Neuron (in vitro differentiated cells): ENCODE data around the gene PKM.

Experiments
- H2AFZ ChIP-seq: one replicate; pipeline ENCODE4 v1.6.1; 2013; ENCODE audit warnings: low read depth, mild to moderate bottlenecking, inconsistent platforms, low read length, moderate library complexity
- H3K27me3 ChIP-seq: one replicate; pipeline ENCODE4 v1.6.1; 2013; ENCODE audit warnings: low read length; ENCODE audit not compliant: insufficient read depth
- H3K36me3 ChIP-seq: one replicate; pipeline ENCODE4 v1.6.1; 2013; ENCODE audit warnings: low read length; ENCODE audit not compliant: insufficient read depth
- H3K4me1 ChIP-seq: one replicate; pipeline ENCODE4 v1.6.1; 2013; ENCODE audit warnings: low read length; ENCODE audit not compliant: insufficient read depth
- H3K4me3 ChIP-seq: 2 replicates; pipeline ENCODE4 v1.5.1; 2013; ENCODE audit warnings: mild to moderate bottlenecking, low read length, moderate library complexity
- H3K9me3 ChIP-seq: one replicate; pipeline ENCODE4 v1.6.1; 2013; ENCODE audit warnings: low read length

Gene PKM

DNA sequence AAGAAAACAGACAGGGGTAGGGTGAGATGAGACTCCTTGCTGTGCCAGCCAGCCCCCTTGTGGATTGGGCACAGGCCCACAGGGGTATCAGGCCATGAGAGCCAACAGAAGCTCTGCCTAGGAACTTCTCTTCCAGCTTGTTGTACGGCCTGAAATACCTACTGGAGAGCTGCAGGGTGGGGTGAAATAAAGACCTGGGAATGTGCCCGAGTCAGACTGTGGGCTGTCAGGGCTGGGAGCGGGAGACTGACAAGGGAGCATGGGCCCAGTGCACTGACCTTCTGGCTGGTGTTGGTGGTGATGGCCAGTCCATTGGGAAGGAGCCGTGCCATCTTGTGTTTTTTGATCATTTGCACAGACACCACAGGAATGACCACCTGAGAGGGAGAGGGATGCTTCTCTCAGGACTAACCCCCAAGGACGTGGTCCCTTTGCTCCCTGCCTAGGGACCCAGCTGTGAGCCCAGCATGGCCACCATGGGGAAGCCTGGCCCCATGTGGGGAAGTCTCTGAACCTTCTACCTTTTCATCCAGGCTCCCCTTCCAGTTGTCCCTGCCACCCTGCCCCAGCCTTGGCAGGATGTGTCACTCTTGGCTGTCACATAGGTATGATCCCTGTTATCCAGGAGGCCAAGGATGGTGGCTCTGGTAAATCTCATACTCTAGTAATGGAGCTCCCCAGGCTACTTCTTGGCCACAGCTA is 64.1 kb downstream of the PKM start:
- Histone ChIP-seq H2AFZ (no peak overlapping the region), H3K4me3 (no peak overlapping the region), H3K9me3 (no peaks in the 10 kb centered on the region), H3K27me3 (peaks cover 6% of the 10 kb centered on the region), H3K4me1 (peaks cover 5% of the 10 kb centered on the region), H3K36me3 (no peaks in the 10 kb centered on the region)

DNA sequence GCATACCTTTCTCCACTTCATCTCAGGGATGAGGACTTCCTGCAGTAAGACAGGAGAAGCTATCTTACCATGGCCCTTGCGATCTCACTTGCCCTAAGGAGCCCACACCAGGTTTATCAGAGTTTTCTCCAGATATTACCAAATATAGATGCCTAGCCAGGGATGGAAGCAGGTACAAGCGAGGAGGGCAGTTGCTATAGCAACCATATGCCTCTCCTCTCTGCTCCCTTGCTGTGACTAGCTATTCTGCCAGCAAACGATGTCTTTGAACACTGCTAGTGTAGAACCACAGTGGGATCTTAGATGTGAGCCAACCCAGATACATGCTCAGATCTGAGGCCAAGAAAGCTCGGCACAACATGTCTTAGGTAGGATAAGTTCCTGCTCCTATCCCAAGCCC is 67.3 kb downstream of the PKM start:
- Histone ChIP-seq H3K4me3 (no peak overlapping the region), H3K9me3 (no peaks in the 10 kb centered on the region)

GRCh38 chr15:72162569-72162968 is 68.4 kb downstream of the PKM start:
- Histone ChIP-seq H2AFZ (no peak overlapping the region), H3K36me3 (no peaks in the 10 kb centered on the region), H3K9me3 (no peaks in the 10 kb centered on the region), H3K4me3 (no peak overlapping the region), H3K4me1 (peaks cover 19% of the 10 kb centered on the region), H3K27me3 (peaks cover 2% of the 10 kb centered on the region)

More for the DNA sequence above, 67.3 kb downstream of the PKM start:
- H3K36me3 ChIP-seq, result no peaks in the 10 kb centered on the region
- H3K4me1 ChIP-seq, result peaks cover 19% of the 10 kb centered on the region
- H2AFZ ChIP-seq, result no peak overlapping the region
- peaks cover 6% of the 10 kb centered on the region for H3K27me3 ChIP-seq

DNA sequence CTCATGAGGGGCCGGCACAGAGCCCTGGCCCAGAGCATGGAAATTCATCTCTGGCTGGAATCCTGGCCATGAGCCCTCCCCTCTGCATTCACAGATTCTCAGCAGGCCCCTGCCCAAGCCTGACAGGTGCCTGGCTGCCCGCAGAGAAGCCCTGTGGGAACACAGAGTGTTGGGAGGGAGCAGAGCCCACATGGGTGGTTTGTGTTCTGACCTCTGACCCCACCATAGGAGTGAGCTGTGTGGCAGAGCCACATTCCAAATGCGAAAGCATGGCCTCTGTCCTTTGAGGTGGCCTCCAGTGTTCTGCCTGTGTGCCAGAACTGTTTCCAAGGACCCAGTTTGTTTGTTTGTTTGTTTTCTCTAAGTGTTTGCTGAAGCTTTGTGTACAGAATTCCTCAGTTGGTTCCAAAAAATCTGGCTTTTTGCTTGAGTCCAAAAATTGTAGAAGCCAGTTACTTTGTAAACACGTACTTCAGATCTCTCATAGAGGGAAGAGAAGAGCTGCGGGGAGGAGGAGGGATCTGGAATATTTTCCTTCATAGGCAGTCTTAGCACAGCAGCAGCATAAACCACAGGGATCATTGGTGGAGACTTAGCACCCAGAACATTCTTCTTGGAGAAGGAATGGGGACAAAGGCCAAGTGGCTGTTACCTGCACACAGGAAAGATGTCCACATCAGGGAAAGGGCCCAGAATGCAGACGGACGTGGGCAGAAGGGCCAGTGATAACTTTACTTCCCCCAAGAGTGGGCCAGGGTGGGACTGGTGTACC is 69.4 kb downstream of the PKM start:
- Histone ChIP-seq H3K9me3 (no peaks in the 10 kb centered on the region), H3K4me1 (peaks cover 19% of the 10 kb centered on the region), H3K4me3 (no peak overlapping the region), H3K27me3 (peaks cover 2% of the 10 kb centered on the region), H3K36me3 (no peaks in the 10 kb centered on the region), H2AFZ (no peak overlapping the region)

DNA sequence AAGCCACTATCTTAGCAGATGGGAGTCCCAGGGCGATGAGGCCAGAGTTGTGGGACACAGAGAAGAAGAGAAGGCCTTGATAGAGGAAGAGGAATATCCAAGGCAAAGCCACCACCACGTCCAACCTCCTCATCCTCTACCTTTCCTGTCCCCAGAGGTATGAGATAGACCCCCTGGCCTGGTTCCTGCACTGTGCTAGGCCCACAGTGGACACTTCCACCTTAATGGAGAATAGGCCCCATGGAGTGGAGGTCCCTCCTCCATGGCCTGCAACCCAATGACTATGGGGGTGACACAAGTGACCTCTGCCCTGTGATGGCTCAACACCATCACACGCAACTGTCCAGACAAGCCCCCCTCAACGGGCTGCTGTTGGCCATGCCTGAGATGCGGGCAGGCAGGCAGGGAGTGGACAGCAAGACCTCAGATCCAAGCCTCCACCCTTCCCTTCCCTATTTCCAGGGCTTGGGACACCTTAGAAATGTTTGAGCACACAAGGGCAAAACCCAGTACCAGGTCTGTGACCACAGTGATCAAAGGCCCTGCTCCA is 70.2 kb downstream of the PKM start:
- Histone ChIP-seq H2AFZ (no peak overlapping the region), H3K36me3 (no peaks in the 10 kb centered on the region), H3K4me1 (peaks cover 21% of the 10 kb centered on the region)

DNA sequence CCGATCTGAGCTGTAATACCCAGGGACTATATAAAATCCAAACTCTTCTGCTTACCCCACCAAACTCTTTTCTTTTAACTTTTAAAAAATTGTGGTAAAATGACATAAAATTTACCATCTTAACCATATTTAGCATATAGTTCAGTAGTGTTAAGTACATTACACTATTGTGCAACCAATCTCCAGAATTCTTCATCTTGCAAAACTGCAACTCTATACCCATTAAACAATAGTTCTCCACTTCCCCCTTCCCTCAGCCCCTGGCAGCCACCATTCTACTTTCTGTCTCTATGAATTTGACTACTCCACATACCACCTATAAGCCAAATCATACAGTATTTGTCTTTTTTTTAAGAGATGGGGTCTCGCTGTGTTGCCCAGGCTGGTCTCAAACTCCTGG is 74.1 kb downstream of the PKM start:
- no peaks in the 10 kb centered on the region for H3K36me3 ChIP-seq
- no peak overlapping the region for H3K4me3 ChIP-seq
- H3K27me3 ChIP-seq, result no peaks in the 10 kb centered on the region
- H3K4me1 ChIP-seq, result peaks cover 18% of the 10 kb centered on the region
- no peaks in the 10 kb centered on the region for H3K9me3 ChIP-seq
- H2AFZ ChIP-seq, result no peak overlapping the region

More for the DNA sequence above, 70.2 kb downstream of the PKM start:
- Histone ChIP-seq H3K9me3 (no peaks in the 10 kb centered on the region), H3K4me3 (no peak overlapping the region), H3K27me3 (no peaks in the 10 kb centered on the region)

GRCh38 chr15:72155635-72156616 is 75.1 kb downstream of the PKM start:
- Histone ChIP-seq H3K9me3 (no peaks in the 10 kb centered on the region), H3K4me1 (peaks cover 8% of the 10 kb centered on the region), H3K27me3 (no peaks in the 10 kb centered on the region), H2AFZ (no peak overlapping the region), H3K36me3 (no peaks in the 10 kb centered on the region), H3K4me3 (no peak overlapping the region)

- Histone ChIP-seq H3K4me3 (no peak overlapping the region), H3K27me3 (no peaks in the 10 kb centered on the region), H3K4me1 (peaks cover 3% of the 10 kb centered on the region), H3K36me3 (no peaks in the 10 kb centered on the region), H3K9me3 (no peaks in the 10 kb centered on the region), H2AFZ (no peak overlapping the region)
Observed at GRCh38 chr15:72155003-72155621, 75.9 kb downstream of the PKM start.

DNA sequence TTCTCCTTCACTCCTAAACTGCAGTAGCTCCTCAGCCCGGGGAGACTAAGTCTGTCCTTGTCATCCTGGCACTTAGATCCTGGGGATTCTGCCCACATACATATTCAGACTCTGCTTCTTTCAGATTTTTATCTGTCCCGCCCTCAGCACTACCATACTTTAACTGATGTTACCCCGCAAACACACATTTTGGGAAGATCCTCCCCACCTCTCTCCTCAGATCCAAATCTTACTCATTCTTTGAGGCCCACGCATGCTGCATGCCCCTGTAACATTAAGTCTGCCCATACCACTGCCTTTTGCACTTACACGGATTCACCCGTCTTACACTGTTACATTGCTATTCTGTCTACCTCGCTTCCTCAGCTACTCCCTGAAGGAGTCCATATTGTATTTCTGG is 76.7 kb downstream of the PKM start:
- no peaks in the 10 kb centered on the region for H3K36me3 ChIP-seq
- H3K27me3 ChIP-seq, result no peaks in the 10 kb centered on the region
- no peak overlapping the region for H3K4me3 ChIP-seq

DNA sequence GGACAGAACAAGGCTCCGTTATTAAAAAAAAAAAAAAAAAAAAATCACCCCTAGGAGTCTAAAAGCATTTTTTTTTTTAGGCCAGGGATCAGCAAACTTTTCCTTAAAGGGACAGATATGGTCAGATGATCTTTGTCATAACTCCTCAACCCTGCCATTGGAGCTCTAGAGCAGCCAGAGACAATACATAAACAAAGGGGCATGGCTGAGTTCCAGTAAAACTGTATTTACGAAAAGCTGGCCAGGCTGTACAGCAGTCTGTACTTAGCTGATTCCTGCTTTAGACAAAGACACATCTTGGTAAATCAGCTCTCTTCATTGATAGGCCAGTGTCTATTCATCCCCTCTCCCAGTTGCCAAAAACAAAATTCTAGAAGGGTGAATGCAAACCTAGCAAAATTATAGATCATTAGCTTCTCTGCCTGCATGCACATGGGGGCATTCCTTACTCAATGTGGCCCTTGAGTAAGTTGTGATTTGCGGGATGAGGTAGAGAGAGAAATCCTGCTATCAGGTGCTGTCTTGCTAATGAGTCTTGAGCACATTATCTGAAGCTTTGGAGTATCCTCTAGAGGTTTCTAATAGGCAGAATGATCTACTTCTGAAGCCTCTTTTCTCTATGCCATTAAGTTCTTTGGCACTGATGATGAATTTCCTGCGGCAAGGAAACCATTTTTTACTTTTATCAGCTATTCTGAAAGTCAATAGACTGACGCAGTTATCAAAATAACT is 77.6 kb downstream of the PKM start:
- no peaks in the 10 kb centered on the region for H3K27me3 ChIP-seq
- H3K4me3 ChIP-seq, result no peak overlapping the region
- H3K36me3 ChIP-seq, result no peaks in the 10 kb centered on the region
- peaks cover 3% of the 10 kb centered on the region for H3K4me1 ChIP-seq
- no peaks in the 10 kb centered on the region for H3K9me3 ChIP-seq
- no peak overlapping the region for H2AFZ ChIP-seq

More for the DNA sequence above, 76.7 kb downstream of the PKM start:
- Histone ChIP-seq H2AFZ (no peak overlapping the region), H3K9me3 (no peaks in the 10 kb centered on the region), H3K4me1 (peaks cover 3% of the 10 kb centered on the region)
